ENCODE measurements around the gene ANKRD13A. TPM values are rescaled to one million over a fixed set of nuclear protein-coding genes. Genes with fewer than 3 reads are reported as not detected.

Gene ANKRD13A
- total and polyA plus RNA-seq, 2 of the 8 experiments (the other 6 are each of a cell fraction or from before 2014, with no cell fraction given) = 16.8 to 21.4 TPM

GRCh38 chr12:110068654-110069053 lies 69.4 kb downstream of the ANKRD13A start:
- WGBS, 2 experiments (ENCODE audit: extremely low coverage in 1 of 2, insufficient coverage in 1 of 2, insufficient read length in 1 of 2, insufficient replicate concordance in 2 of 2, low coverage in 1 of 2, low lambda C conversion rate in 2 of 2, missing lambda C conversion rate in 1 of 2) = 82% methylated on average over 2 of the region's 2 CpGs; no CpG with 5 or more reads in 1 of the 2 experiments
- Histone ChIP-seq H3K23me2 (ENCODE audit: low read depth, low read length) (no peaks in the 10 kb centered on the region), H3K14ac (ENCODE audit: insufficient read length) (no peak overlapping the region), H3K56ac (replicated peaks; ENCODE audit: insufficient read length, low read depth, low read length) (no peak overlapping the region), H3K27me3 (replicated peaks in 1 of 4; ENCODE audit: control insufficient read depth in 3 of 4, extremely low read depth in 1 of 4, insufficient read depth in 3 of 4, low read length in 3 of 4) (no peaks in the 10 kb centered on the region), H3K36me3 (ENCODE audit: control insufficient read depth in 2 of 4, insufficient read depth in 4 of 4, low read length in 3 of 4) (no peaks in the 10 kb centered on the region), H2BK5ac (ENCODE audit: low read depth, low read length) (no peak overlapping the region), H3K4ac (replicated peaks; ENCODE audit: insufficient read length, low read depth, low read length) (no peak overlapping the region), H3K23ac (ENCODE audit: insufficient read length) (no peak overlapping the region), H2AK5ac (ENCODE audit: low read depth, low read length) (no peak overlapping the region), H3K79me1 (ENCODE audit: low read depth, low read length) (no peaks in the 10 kb centered on the region), H3K79me2 (ENCODE audit: control insufficient read depth in 1 of 2, insufficient read depth in 2 of 2, low read length in 2 of 2) (no peaks in the 10 kb centered on the region), H3K18ac (ENCODE audit: extremely low read depth, low read length) (no peak overlapping the region), H3K9ac (replicated peaks in 1 of 4; ENCODE audit: extremely low read depth in 1 of 4, low read depth in 3 of 4, low read length in 3 of 4) (no peak overlapping the region), H2BK15ac (ENCODE audit: low read length) (no peak overlapping the region), H3K4me3 (ENCODE audit: extremely low read depth in 1 of 4, insufficient read depth in 2 of 4, low read depth in 3 of 4, low read length in 4 of 4) (no peak overlapping the region), H2AFZ (ENCODE audit: low read length) (no peak overlapping the region), H2BK12ac (ENCODE audit: low read depth, low read length) (no peak overlapping the region), H3K4me1 (replicated peaks in 1 of 4; ENCODE audit: control insufficient read depth in 3 of 4, insufficient read depth in 4 of 4, low read length in 3 of 4) (no peaks in the 10 kb centered on the region; a peak in 1 of 7 replicates), H4K20me1 (replicated peaks in 1 of 2; ENCODE audit: control insufficient read depth in 1 of 2, insufficient read depth in 2 of 2, low read length in 2 of 2) (no peaks in the 10 kb centered on the region), H3K9me3 (ENCODE audit: insufficient read depth in 2 of 2, low read depth in 1 of 2, low read length in 1 of 2) (no peaks in the 10 kb centered on the region), H4K91ac (replicated peaks; ENCODE audit: insufficient read length, low read length) (no peak overlapping the region), H2BK20ac (ENCODE audit: low read length) (no peak overlapping the region), H4K5ac (ENCODE audit: insufficient read length, low read depth, low read length) (no peak overlapping the region), H3K27ac (ENCODE audit: low read depth, low read length) (no peak overlapping the region), H2BK120ac (replicated peaks; ENCODE audit: low read depth, low read length) (no peak overlapping the region), H3K4me2 (ENCODE audit: insufficient read depth in 1 of 2, low read depth in 2 of 2, low read length in 2 of 2) (no peak overlapping the region), H4K8ac (ENCODE audit: extremely low read depth, insufficient read depth, low read length) (no peak overlapping the region)
- POLR2A ChIA-PET (ENCODE audit: partially characterized antibody) = interaction anchor here (0.8 kb wide), 1 partner anchor 135 kb away, joined by 3 read pairs; no protein-coding TSS in a partner anchor
- CTCF ChIA-PET (ENCODE audit: partially characterized antibody) = interaction anchor here (0.8 to 1.0 kb wide), 2 partner anchors 154 to 187 kb away, joined by 3 read pairs; no protein-coding TSS in a partner anchor
- DNase-seq (ENCODE audit: low read depth in 1 of 2, low spot score in 2 of 2) = no peak
- FAIRE-seq = no peak
- TF ChIP-seq KDM4A (IDR thresholded peaks at IDR 0.05; ENCODE audit: low read depth, low read length, severe bottlenecking) (no peak), RBBP5 (IDR thresholded peaks at IDR 0.05; ENCODE audit: borderline replicate concordance, low read depth, low read length) (no peak), USF2 (IDR thresholded peaks at IDR 0.05; ENCODE audit: low read length) (no peak), TAF1 (IDR thresholded peaks at IDR 0.05; ENCODE audit: low read depth, low read length) (no peak), ATF3 (IDR thresholded peaks at IDR 0.05; ENCODE audit: insufficient read depth, low read depth, low read length) (no peak), CTBP2 (IDR thresholded peaks at IDR 0.05; ENCODE audit: borderline replicate concordance, insufficient read depth, insufficient read length, low read length) (no peak), SUZ12 (IDR thresholded peaks at IDR 0.05; ENCODE audit: low read length) (no peak), RFX5 (IDR thresholded peaks at IDR 0.05; ENCODE audit: borderline replicate concordance, low read depth, low read length) (no peak), YY1 (IDR thresholded peaks at IDR 0.05; ENCODE audit: low read depth, low read length) (no peak), TAF7 (optimal IDR thresholded peaks at IDR 0.05; ENCODE audit: borderline replicate concordance, low read depth, low read length) (no peak), MAX (IDR thresholded peaks at IDR 0.05) (no peak)

Measured in H1 (cell line).